PC-3 (cell line): ENCODE data around the gene RREB1. TPM values are rescaled to one million over a fixed set of nuclear protein-coding genes. Genes with fewer than 3 reads are reported as not detected.
A peak's percentile ranks its signal among the peaks of the same experiment; 100 is the strongest.

Experiments used
- ATAC-seq: fragments of 200-7000 bp; cut with Tn5 transposase; 2 replicates; pipeline ENCODE4 v1.9.1; 2020; ENCODE audit warnings: mild to moderate bottlenecking, moderate library complexity
- BruUV-seq: library from RNA; stranded (reverse); fragments of 400-500 nt; replicated peaks from 2 replicates; lab custom pipeline; 2021; lab: Mats Ljungman, UMichigan
- CTCF ChIA-PET: fragments of 300-600 bp; sonication (Branson Sonifier 250); formaldehyde crosslinking; loops from one replicate; lab custom pipeline; 2022; ENCODE audit warnings: antibody characterized with exemption; lab: Charles Lee
- POLR2A ChIA-PET: fragments of 300-600 bp; sonication (Branson Sonifier 250); formaldehyde crosslinking; loops from one replicate; lab custom pipeline; 2022; ENCODE audit warnings: antibody characterized with exemption; ENCODE audit not compliant: unreplicated experiment; lab: Charles Lee
- DNase-seq: peaks from one replicate; pipeline ENCODE4 v3.0.0-alpha.2; 2015
- H2AFZ ChIP-seq: fragments of 300-600 bp; sonication (generic); 2 replicates; pipeline ENCODE4 v1.6.0; 2016; ENCODE audit warnings: antibody characterized with exemption, low read length
- H3F3A ChIP-seq: fragments of 300-600 bp; sonication (generic); one replicate; pipeline ENCODE4 v1.6.0; 2017; ENCODE audit warnings: antibody characterized with exemption, low read length, control low read depth, mild to moderate bottlenecking; ENCODE audit not compliant: unreplicated experiment
- H3K27ac ChIP-seq: fragments of 300-600 bp; sonication (generic); 2 replicates; pipeline ENCODE4 v1.5.1; 2016; ENCODE audit warnings: mild to moderate bottlenecking, low read length
- H3K27me3 ChIP-seq: fragments of 300-600 bp; sonication (generic); 2 replicates; pipeline ENCODE4 v1.6.1; 2016; ENCODE audit warnings: low read length, mixed read lengths
- H3K36me3 ChIP-seq: fragments of 300-600 bp; sonication (generic); 2 replicates; pipeline ENCODE4 v1.6.1; 2016; ENCODE audit warnings: low read depth, mixed run types, low read length, mixed read lengths
- H3K4me1 ChIP-seq: fragments of 300-600 bp; sonication (generic); 2 replicates; pipeline ENCODE4 v1.5.1; 2016; ENCODE audit warnings: low read length; ENCODE audit not compliant: insufficient read depth
- H3K4me2 ChIP-seq: fragments of 300-600 bp; sonication (generic); 2 replicates; pipeline ENCODE4 v1.6.0; 2016; ENCODE audit warnings: low read length
- H3K4me3 ChIP-seq: fragments of 300-600 bp; sonication (generic); 2 replicates; pipeline ENCODE4 v1.5.1; 2016; ENCODE audit warnings: mild to moderate bottlenecking, low read length, mixed read lengths
- H3K79me2 ChIP-seq: fragments of 300-600 bp; sonication (generic); 2 replicates; pipeline ENCODE4 v1.6.1; 2017; ENCODE audit warnings: low read length, mixed read lengths
- H3K9ac ChIP-seq: fragments of 300-600 bp; sonication (generic); 2 replicates; pipeline ENCODE4 v1.6.0; 2016; ENCODE audit warnings: mild to moderate bottlenecking, low read length
- H3K9me2 ChIP-seq: fragments of 300-600 bp; sonication (generic); replicated peaks from 2 replicates; pipeline ENCODE4 v1.6.1; 2016; ENCODE audit warnings: mixed run types, low read length, mixed read lengths
- H3K9me3 ChIP-seq: fragments of 300-600 bp; sonication (generic); 2 replicates; pipeline ENCODE4 v1.6.1; 2016; ENCODE audit warnings: low read length, mixed read lengths
- H4K20me1 ChIP-seq: fragments of 300-600 bp; sonication (generic); 2 replicates; pipeline ENCODE4 v1.6.1; 2016; ENCODE audit warnings: low read length, mixed read lengths
- EZH2 ChIP-seq: fragments of 300-600 bp; sonication (generic); IDR thresholded peaks from one replicate; pipeline ENCODE4 v1.6.1; 2017; ENCODE audit warnings: antibody characterized with exemption, mild to moderate bottlenecking, low read length; ENCODE audit not compliant: unreplicated experiment
- EZH2phosphoT487 ChIP-seq: fragments of 300-600 bp; sonication (generic); IDR thresholded peaks from 2 replicates; pipeline ENCODE4 v1.6.1; 2018; ENCODE audit warnings: mild to moderate bottlenecking, antibody characterized with exemption, low read length, borderline replicate concordance
- intact Hi-C: fragments of 100-400 bp; cut with micrococcal nuclease; formaldehyde crosslinking; loops from 2 replicates; pipeline ENCODE4 v1.9.0; 2023
- total RNA-seq: library from RNA; depleted of rRNA; stranded (reverse); fragments of >200 nt; gene quantifications from 2 replicates; pipeline ENCODE4 v1.2.3, GENCODE V29; 2014
- TF ChIP-seq, protein P1 (sequence below): fragments of 300-600 bp; sonication (generic); conservative IDR thresholded peaks from 2 replicates; pipeline ENCODE4 v1.5.1; 2017; ENCODE audit warnings: antibody characterized with exemption, low read depth, mild to moderate bottlenecking, low read length

Gene RREB1
- total RNA-seq, 1 experiment from 2014 or later, result 26.0 TPM

DNA sequence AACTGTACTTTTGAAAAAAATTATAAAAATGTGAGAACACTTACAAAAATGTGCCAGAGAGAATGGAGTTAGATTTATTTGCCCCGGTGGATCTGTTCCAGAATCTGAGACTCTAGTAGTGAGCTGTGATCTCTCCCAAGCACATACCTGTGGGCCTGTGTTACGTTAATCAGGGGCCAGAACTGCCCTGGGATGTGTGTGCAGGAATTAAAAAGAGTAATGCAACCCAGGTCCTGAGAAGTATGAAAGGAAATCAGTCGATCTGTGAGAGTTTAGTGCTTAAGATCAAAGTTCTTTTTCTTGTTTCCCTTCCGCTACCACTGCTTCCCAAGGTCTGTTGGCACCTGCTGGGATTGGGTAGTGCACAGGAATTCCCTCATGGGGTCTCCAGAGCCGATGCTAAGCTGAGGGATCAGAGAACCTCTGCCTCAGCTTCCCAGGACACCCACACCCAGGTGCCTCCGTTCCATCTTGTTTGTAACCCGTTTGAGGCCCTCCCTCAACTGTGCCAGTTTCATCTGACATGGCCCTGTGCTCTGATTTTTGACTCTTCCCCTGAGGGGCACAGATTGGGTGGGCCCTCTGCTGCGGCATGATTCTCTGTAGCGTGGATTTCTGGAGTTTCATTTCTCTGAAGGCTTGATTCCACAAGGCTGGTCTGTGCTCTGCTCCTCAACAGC, 87.7 kb downstream of the RREB1 start:
- POLR2A ChIA-PET, result no interaction called here
- no peak for ATAC-seq
- CTCF ChIA-PET, result interaction anchor here (0.6 kb wide), 1 partner anchor 23 kb away, joined by 7 read pairs; no protein-coding TSS in a partner anchor
- no peaks in the 10 kb centered on the region for H3K27me3 ChIP-seq
- H3F3A ChIP-seq, result no peaks in the 10 kb centered on the region
- no peak overlapping the region for H3K4me2 ChIP-seq
- H3K9ac ChIP-seq, result no peak overlapping the region
- H4K20me1 ChIP-seq, result no peaks in the 10 kb centered on the region
- H3K36me3 ChIP-seq, result peaks cover 36% of the 10 kb centered on the region
- H3K27ac ChIP-seq, result no peak overlapping the region
- no peaks in the 10 kb centered on the region for H3K9me3 ChIP-seq
- TF ChIP-seq, protein P1, sequence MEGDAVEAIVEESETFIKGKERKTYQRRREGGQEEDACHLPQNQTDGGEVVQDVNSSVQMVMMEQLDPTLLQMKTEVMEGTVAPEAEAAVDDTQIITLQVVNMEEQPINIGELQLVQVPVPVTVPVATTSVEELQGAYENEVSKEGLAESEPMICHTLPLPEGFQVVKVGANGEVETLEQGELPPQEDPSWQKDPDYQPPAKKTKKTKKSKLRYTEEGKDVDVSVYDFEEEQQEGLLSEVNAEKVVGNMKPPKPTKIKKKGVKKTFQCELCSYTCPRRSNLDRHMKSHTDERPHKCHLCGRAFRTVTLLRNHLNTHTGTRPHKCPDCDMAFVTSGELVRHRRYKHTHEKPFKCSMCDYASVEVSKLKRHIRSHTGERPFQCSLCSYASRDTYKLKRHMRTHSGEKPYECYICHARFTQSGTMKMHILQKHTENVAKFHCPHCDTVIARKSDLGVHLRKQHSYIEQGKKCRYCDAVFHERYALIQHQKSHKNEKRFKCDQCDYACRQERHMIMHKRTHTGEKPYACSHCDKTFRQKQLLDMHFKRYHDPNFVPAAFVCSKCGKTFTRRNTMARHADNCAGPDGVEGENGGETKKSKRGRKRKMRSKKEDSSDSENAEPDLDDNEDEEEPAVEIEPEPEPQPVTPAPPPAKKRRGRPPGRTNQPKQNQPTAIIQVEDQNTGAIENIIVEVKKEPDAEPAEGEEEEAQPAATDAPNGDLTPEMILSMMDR, result no peak
- TF ChIP-seq EZH2 (no peak), EZH2phosphoT487 (no peak)
- H3K4me1 ChIP-seq, result peaks cover 7% of the 10 kb centered on the region
- peaks cover 7% of the 10 kb centered on the region for H3K79me2 ChIP-seq
- no peak overlapping the region for H2AFZ ChIP-seq
- no peak for DNase-seq
- no peak overlapping the region for H3K4me3 ChIP-seq
- intact Hi-C loops, result no loop called here
- no peaks in the 10 kb centered on the region for H3K9me2 ChIP-seq
- no TSS peak for BruUV-seq

DNA sequence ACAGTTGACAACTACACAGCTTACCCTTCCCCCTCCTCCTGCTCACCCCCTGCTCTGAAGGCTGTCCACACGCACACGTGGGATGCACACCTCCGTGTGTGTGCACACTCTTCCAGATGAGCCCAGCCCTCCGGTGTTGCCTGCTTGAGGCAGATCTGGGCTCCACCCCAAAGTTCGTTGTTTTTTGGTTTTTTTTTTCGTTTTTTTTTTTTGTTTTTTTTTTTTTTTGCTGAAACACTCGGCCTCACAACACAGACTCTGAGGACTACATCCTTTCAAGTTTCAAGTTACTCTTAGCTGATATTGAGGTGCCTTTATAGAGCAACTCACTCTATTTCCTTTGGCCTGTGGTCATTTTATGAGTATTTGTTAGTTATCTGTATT, 88.2 kb downstream of the RREB1 start:
- no TSS peak for BruUV-seq
- peaks cover 12% of the 10 kb centered on the region for H3K4me1 ChIP-seq
- peaks cover 7% of the 10 kb centered on the region for H3K79me2 ChIP-seq
- no peak overlapping the region for H3K27ac ChIP-seq
- CTCF ChIA-PET, result interaction anchor here (0.7 kb wide), 1 partner anchor 758 kb away, joined by 4 read pairs; no protein-coding TSS in a partner anchor
- no peak overlapping the region for H3K9ac ChIP-seq
- no peaks in the 10 kb centered on the region for H4K20me1 ChIP-seq
- no peaks in the 10 kb centered on the region for H3K27me3 ChIP-seq
- intact Hi-C loops, result no loop called here
- POLR2A ChIA-PET, result no interaction called here
- no peaks in the 10 kb centered on the region for H3F3A ChIP-seq
- no peak overlapping the region for H2AFZ ChIP-seq
- DNase-seq (peak; percentile 23), ATAC-seq (peak; percentile 93)
- no peak overlapping the region for H3K4me2 ChIP-seq
- H3K9me3 ChIP-seq, result no peaks in the 10 kb centered on the region
- TF ChIP-seq, protein P1, result no peak
- TF ChIP-seq EZH2 (no peak), EZH2phosphoT487 (no peak)
- no peak overlapping the region for H3K4me3 ChIP-seq
- H3K9me2 ChIP-seq, result no peaks in the 10 kb centered on the region
- peaks cover 31% of the 10 kb centered on the region for H3K36me3 ChIP-seq

GRCh38 chr6:7196685-7197283, 89.0 kb downstream of the RREB1 start:
- Histone ChIP-seq H3F3A (no peaks in the 10 kb centered on the region), H3K4me1 (peaks cover 17% of the 10 kb centered on the region), H3K79me2 (peaks cover 9% of the 10 kb centered on the region), H2AFZ (no peak overlapping the region), H3K4me2 (no peak overlapping the region), H3K36me3 (peaks cover 32% of the 10 kb centered on the region), H3K9me2 (no peaks in the 10 kb centered on the region), H3K27me3 (no peaks in the 10 kb centered on the region), H3K9ac (no peak overlapping the region), H3K9me3 (no peaks in the 10 kb centered on the region), H4K20me1 (no peaks in the 10 kb centered on the region), H3K27ac (no peak overlapping the region), H3K4me3 (no peak overlapping the region)
- ATAC-seq (no peak), DNase-seq (no peak)
- ChIA-PET CTCF (interaction anchor here (0.5 to 0.7 kb wide), 2 partner anchors 623 to 757 kb away, joined by 4 to 5 read pairs; no protein-coding TSS in a partner anchor), POLR2A (no interaction called here)
- no TSS peak for BruUV-seq
- intact Hi-C loops, result no loop called here
- TF ChIP-seq, protein P1, result no peak
- TF ChIP-seq EZH2phosphoT487, result no peak
- no peak for TF ChIP-seq EZH2
